ENCODE data around the gene WDR46. TPM values are rescaled to one million over a fixed set of nuclear protein-coding genes. Genes with fewer than 3 reads are reported as not detected.

WDR46 gene, protein sequence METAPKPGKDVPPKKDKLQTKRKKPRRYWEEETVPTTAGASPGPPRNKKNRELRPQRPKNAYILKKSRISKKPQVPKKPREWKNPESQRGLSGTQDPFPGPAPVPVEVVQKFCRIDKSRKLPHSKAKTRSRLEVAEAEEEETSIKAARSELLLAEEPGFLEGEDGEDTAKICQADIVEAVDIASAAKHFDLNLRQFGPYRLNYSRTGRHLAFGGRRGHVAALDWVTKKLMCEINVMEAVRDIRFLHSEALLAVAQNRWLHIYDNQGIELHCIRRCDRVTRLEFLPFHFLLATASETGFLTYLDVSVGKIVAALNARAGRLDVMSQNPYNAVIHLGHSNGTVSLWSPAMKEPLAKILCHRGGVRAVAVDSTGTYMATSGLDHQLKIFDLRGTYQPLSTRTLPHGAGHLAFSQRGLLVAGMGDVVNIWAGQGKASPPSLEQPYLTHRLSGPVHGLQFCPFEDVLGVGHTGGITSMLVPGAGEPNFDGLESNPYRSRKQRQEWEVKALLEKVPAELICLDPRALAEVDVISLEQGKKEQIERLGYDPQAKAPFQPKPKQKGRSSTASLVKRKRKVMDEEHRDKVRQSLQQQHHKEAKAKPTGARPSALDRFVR
- polyA plus RNA-seq, result 22.4 and 46.1 TPM in 2 replicates

GRCh38 chr6:33288921-33289783, at the start of gene WDR46, which contains the start of gene PFDN6:
Gene WDR46, minus strand, starts transcription at chr6:33289239. Its CDS starts 69 bp downstream, at chr6:33289170.
Gene PFDN6, plus strand, starts transcription at chr6:33289601. Its CDS starts 256 bp downstream, at chr6:33289857.

GRCh38 chr6:33317669-33318425, 28.8 kb upstream of the WDR46 start, which contains the start of gene ZBTB22:
Gene ZBTB22, minus strand, starts transcription at chr6:33317744. Its CDS starts 828 bp downstream, at chr6:33316916.

DNA sequence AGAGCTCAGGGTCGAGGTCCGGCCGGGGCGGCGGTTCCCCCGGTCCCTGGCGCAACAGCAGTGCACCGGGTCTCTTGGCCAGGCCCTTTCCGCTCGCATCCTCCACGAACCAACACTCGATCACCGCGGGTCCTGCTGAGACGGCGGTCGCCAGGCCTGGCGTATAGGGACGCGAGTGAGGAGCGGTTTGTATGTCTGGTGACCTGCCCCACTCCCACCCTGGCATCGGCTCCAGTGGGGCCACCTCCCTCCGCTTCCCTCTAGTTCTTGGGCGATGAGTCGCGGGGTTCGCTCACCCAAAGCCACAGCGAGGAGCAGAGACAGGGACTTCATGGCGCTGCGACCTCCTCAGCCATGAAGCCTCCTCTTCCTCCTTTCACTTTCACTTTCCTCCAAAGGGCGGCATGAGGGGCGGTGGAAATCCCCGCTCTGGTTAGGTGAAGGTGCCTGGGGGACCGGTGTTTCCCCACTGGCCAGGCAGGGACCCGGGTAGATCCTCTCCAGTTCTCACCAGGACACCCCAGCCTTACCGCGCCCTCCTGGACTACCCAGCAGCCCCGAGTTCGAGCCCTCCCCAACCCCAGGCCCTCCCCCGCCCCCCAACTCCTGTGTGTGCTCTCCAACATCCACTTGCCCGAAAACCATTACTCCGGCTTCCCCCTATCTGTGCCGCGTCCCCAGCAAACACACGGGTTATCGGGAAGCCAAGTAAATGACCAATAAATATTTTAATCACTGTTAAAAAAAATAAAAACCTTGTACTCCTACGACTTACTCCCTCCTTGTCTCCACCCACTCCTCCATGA, 24.9 kb upstream of the WDR46 start, which contains the start of gene TAPBP:
TSS of gene TAPBP (minus strand) at position 370 of the 806 bp plus-strand sequence. CDS start at position 333, 37 bp downstream.

DNA sequence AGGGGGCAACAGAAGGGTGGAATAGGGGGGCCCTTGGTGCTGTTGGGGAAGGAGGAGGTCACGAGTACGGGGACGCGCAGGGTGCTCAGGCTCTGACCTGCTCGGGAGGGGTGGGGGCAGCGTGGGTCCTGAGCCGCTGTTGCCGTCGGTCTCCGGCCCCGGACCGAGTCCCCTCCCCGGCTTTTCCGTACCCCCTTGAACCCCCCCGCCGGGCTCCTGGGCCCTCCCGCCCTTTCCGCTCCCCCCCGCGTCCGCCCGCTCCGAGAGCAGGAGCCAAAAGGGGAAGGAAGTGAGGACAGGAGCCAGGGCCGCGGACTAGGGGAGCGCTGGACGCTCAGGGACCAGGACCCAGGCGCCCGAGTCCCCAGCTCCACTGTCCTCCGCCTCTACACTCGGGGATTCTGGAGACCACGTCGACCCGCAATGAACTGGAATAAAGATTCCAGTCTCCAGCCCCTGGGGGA, 9.8 kb upstream of the WDR46 start, which contains the start of gene RGL2:
TSS of gene RGL2 (minus strand) at position 170 of the 464 bp plus-strand sequence. CDS start 332 bp downstream, outside the sequence.

GRCh38 chr6:33276864-33277662, 12.0 kb downstream of the WDR46 start, which contains the start of gene B3GALT4:
Gene B3GALT4, plus strand, starts transcription at chr6:33277123. Its CDS starts 297 bp downstream, at chr6:33277420.

GRCh38 chr6:33271468-33272274, 17.4 kb downstream of the WDR46 start, which contains the start of the genes RPS18 and VPS52:
Gene RPS18, plus strand, starts transcription at chr6:33272075. Its CDS starts 45 bp downstream, at chr6:33272120.
Gene VPS52, minus strand, starts transcription at chr6:33271876. Its CDS starts 201 bp downstream, at chr6:33271675.

Other genes starting within 250 kb of the WDR46 start
- 0.26 and 0.92 TPM in 2 replicates for gene HLA-DPA1, start 215.6 kb downstream of the WDR46 start, polyA plus RNA-seq
- gene HLA-DPB1, start 213.2 kb downstream of the WDR46 start, polyA plus RNA-seq, result 112 and 120 TPM in 2 replicates
- gene COL11A2, start 96.8 kb downstream of the WDR46 start, polyA plus RNA-seq, result 0.67 and 1.0 TPM in 2 replicates
- gene RXRB, start 88.6 kb downstream of the WDR46 start, polyA plus RNA-seq, result 3.3 and 5.7 TPM in 2 replicates
- 5.7 and 9.7 TPM in 2 replicates for gene SLC39A7, start 88.4 kb downstream of the WDR46 start, polyA plus RNA-seq
- gene HSD17B8, start 84.6 kb downstream of the WDR46 start, polyA plus RNA-seq, result 3.1 and 10.1 TPM in 2 replicates
- gene RING1, start 80.7 kb downstream of the WDR46 start, polyA plus RNA-seq, result 6.8 and 15.9 TPM in 2 replicates
- 31.6 and 34.2 TPM in 2 replicates for gene VPS52, start 17.4 kb downstream of the WDR46 start, polyA plus RNA-seq
- gene RPS18, start 17.2 kb downstream of the WDR46 start, polyA plus RNA-seq, result 709 and 869 TPM in 2 replicates
- gene B3GALT4, start 12.1 kb downstream of the WDR46 start, polyA plus RNA-seq, result 2.2 and 2.3 TPM in 2 replicates
- gene PFDN6, start 362 bp upstream of the WDR46 start, polyA plus RNA-seq, result 5.6 and 8.8 TPM in 2 replicates
- gene RGL2, start 9.7 kb upstream of the WDR46 start, polyA plus RNA-seq, result 3.2 and 5.0 TPM in 2 replicates
- gene TAPBP, start 24.8 kb upstream of the WDR46 start, polyA plus RNA-seq, result 10.8 and 14.1 TPM in 2 replicates
- 0.42 and 1.6 TPM in 2 replicates for gene ZBTB22, start 28.5 kb upstream of the WDR46 start, polyA plus RNA-seq
- gene DAXX, start 33.7 kb upstream of the WDR46 start, polyA plus RNA-seq, result 6.0 and 6.5 TPM in 2 replicates
- not detected in 2 replicates for gene KIFC1, start 102.6 kb upstream of the WDR46 start, polyA plus RNA-seq
- gene PHF1, start 121.8 kb upstream of the WDR46 start, polyA plus RNA-seq, result 14.0 and 14.2 TPM in 2 replicates
- 385 and 492 TPM in 2 replicates for gene CUTA, start 128.9 kb upstream of the WDR46 start, polyA plus RNA-seq
- gene SYNGAP1, start 130.8 kb upstream of the WDR46 start, polyA plus RNA-seq, result 0.24 and 1.9 TPM in 2 replicates
- 1.7 and 2.4 TPM in 2 replicates for gene ZBTB9, start 165.3 kb upstream of the WDR46 start, polyA plus RNA-seq